ENCODE data around the gene RENBP. TPM values are rescaled to one million over a fixed set of nuclear protein-coding genes. Genes with fewer than 3 reads are reported as not detected.

Gene RENBP
- total and polyA plus RNA-seq, 2 of the 13 experiments (the other 11 are each of a cell fraction or from before 2014, with no cell fraction given) = 1.4 to 2.6 TPM

DNA sequence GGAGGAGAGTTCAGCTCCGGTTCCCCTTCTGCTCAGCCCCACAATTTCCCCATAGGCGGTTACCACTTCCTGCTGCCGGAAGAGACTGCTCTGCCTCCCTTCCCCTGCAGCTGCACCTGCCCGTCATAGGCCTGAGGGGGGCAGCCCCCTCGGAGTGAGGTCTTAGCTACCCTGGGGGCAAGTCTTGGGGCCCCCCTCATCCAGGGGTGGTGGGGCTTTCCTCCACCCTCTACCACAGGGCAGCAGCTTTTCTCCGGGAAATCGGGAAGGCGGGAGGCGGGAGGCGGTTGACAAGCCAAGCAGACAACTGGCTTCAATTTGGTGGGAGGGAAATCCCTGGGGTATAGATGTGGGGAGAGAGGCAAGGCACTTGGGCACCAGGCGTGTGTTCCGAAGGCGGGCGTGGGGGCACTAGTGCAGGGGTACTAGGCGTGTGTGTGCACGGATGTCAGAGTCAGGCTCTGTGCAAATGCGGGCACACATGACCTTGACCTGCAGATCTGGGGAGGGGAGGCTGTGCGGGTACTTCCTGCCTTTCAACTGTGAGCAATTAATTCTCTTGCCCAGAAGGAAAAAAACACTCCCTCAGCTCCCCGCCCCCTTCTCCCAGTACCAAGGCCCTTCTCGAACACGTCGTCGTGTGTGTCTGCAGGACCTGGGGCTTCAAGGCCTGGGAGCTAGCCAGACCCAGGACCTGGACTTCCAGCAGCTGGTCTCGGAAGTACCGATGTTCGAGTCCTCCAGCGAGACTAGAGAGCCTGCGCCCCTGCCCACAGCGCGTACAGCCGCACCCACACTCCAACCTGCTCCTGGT, 17.4 kb downstream of the RENBP start (continued):
- TF ChIP-seq, protein P1, sequence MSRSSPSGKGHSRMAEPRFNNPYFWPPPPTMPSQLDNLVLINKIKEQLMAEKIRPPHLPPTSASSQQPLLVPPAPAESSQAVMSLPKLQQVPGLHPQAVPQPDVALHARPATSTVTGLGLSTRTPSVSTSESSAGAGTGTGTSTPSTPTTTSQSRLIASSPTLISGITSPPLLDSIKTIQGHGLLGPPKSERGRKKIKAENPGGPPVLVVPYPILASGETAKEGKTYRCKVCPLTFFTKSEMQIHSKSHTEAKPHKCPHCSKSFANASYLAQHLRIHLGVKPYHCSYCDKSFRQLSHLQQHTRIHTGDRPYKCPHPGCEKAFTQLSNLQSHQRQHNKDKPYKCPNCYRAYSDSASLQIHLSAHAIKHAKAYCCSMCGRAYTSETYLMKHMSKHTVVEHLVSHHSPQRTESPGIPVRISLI (CRISPR knock-in tag; IDR thresholded peaks at IDR 0.05; ENCODE audit: borderline replicate concordance) = peak; percentile 86
- TF ChIP-seq ZNF562 (CRISPR knock-in tag; IDR thresholded peaks at IDR 0.05; ENCODE audit: borderline replicate concordance) = no peak
- no peak for TF ChIP-seq ZBTB40 (IDR thresholded peaks at IDR 0.05)
- peak; percentile 79 for TF ChIP-seq ZBTB40 (CRISPR knock-in tag; IDR thresholded peaks at IDR 0.05)
- no peak for TF ChIP-seq EZH2 (conservative IDR thresholded peaks at IDR 0.05; ENCODE audit: low read depth, low read length)
- peak; percentile 43; the same call in 1 of the 2 replicates for TF ChIP-seq GFI1 (CRISPR knock-in tag; IDR thresholded peaks at IDR 0.05; ENCODE audit: borderline replicate concordance)
- TF ChIP-seq ZMAT3 (CRISPR knock-in tag; conservative IDR thresholded peaks at IDR 0.05) = 0 out of 2 replicates have a peak, but pooled peaks have one; percentile 10
- TF ChIP-seq MAFK (conservative IDR thresholded peaks at IDR 0.05 in 1 of 2, IDR thresholded peaks at IDR 0.05 in 1 of 2; ENCODE audit: low read length in 2 of 2) = no peak
- no peak for TF ChIP-seq JUNB (CRISPR knock-in tag; IDR thresholded peaks at IDR 0.05; ENCODE audit: borderline replicate concordance)
- TF ChIP-seq FOXP4 (CRISPR knock-in tag; IDR thresholded peaks at IDR 0.05) = peak; percentile 57
- no peak for TF ChIP-seq SIX1 (CRISPR knock-in tag; IDR thresholded peaks at IDR 0.05; ENCODE audit: borderline replicate concordance)
- no peak for TF ChIP-seq ZNF33A (CRISPR knock-in tag; IDR thresholded peaks at IDR 0.05; ENCODE audit: borderline replicate concordance)

All from HepG2 (cell line).